HG03175 (cell line): ENCODE data around the gene PP2D1.
A peak's percentile ranks its signal among the peaks of the same experiment; 100 is the strongest.
"Not testable (repeated sequence)": the region's sequence is repeated elsewhere in the genome, so short reads cannot be mapped to it uniquely, and the experiment has no call there.

Experiments
- ATAC-seq: cut with Tn5 transposase; IDR thresholded peaks from one replicate; pipeline ENCODE4 v1.9.1; 2021; ENCODE audit warnings: mild to moderate bottlenecking, moderate library complexity; ENCODE audit not compliant: unreplicated experiment

PP2D1 gene, protein sequence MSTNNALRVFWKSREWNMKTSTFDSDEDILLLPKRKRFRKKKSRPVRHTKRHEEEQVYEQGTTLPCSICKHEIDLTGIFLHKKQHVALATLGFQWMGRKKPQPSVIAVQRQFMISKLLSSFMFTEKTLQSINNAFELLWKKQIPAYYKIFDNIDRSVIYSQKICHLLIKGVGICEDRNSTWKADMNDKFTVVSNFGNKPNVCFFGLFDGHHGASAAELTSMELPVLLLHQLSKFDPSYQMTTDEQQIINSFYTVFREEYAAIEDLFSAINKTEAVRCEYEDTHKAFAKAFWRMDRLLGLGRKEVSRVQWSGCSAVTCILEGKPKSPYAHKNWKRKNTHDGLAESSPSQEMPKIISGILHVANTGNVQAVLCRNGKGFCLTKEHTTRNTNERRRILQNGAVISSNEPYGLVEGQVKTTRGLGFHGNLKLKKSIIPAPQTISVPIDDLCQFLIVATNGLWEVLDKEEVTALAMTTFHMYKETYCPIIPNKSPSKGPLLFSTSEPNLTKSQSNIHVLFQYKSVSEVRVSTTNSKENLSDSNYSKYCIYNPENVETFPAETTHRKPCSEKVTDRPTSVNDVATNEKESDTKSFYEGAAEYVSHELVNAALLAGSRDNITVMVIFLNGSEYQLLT

DNA sequence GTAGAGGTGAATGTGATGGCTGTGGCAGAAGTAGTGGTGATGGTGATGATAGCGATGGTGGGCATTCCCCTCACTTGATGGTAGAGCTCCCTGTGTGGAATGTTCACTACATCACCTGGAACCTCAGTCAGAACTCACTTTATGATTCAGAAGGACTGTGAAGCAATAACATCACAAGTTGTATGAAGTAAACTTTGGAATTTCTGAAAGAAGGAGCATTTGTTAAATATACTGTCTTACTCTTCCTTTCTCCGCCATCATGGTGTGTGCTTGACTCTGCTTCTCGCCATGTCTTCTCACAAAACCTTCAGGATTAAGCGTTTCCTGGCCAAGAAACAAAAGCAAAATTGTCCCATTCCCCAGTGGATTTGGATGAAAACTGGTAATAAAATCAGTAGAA, at the start of gene PP2D1:
PP2D1 (minus strand) TSS at position 101 of the 400 bp plus-strand sequence. CDS start 192 bp downstream, outside the sequence.
- ATAC-seq, result no peak

DNA sequence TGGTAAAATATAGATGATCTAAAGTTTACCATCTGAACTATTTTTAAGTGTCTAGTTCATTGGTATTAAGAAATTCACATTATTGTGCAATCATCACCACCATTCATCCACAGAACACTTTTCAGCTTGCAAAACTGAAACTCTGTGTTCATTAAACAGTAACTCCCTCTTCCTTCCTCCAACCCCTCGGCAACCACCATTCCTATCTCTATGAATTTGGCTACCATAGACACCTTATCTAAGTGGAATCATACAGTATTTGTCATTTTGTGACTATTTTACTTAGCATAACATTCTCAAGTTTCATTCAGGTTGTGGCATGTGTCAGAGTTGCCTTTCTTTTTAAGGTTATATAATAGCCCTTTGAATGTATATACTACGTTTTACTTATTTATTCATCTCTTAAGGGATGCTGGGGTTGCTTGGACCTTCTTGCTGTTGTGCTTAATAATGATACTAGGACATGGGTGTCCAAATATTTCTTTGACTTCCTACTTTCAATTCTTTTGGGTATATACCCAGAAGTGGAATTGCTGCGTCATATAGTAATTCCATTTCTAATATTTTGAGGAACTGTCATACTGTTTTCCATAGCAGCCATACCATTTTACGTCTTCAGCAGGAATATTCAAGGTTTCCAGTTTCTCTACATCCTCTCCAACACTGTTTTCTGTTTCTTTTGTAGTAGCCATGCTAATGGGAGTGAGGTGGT, 49.1 kb upstream of the PP2D1 start:
- peak; percentile 82 for ATAC-seq

DNA sequence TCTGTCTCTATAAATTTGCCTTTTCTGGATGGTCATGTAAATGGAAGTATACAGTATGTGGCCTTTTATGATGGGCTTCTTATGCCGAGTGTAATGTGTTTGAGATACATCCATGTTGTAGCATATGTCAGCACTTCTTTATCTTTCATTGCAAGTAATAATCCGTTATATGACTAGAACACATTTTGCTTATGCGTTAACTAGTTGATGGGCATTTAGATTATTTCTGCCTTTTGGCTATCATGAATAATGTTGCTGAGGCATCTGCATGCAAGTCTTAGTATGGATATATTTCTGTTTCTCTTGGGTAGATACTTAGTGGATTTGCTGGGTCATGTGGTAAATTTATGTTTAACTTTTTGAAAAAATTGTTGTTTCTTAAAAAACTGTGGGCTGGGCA, 47.9 kb upstream of the PP2D1 start:
- ATAC-seq, result no peak

DNA sequence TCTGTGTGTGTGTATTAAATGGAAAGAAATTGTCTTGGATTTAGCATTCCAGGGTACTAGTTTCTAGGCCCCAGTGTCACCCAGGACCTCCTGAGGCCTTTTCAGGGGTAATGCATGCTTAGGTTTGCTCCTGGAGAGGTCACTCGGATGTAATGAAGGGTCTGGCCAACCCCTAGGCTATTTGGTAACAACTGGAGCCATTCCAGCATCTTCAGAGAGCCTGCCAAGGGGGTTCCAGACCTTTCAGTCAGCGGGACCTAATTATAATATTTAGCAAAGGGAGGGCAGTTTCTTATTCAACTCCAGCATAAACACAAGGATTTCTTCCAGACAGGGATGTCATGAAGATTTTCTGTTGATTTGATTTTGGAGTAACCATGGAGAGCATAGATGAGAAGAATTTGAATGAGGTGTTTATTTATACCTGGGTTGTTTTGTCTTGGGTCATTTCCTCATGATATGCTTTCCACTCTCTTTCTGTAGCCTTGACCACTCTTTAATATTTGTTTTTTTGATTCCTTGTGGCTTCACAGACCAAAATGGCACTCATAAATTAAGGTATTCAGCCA, 45.6 kb upstream of the PP2D1 start:
- ATAC-seq, result no peak

DNA sequence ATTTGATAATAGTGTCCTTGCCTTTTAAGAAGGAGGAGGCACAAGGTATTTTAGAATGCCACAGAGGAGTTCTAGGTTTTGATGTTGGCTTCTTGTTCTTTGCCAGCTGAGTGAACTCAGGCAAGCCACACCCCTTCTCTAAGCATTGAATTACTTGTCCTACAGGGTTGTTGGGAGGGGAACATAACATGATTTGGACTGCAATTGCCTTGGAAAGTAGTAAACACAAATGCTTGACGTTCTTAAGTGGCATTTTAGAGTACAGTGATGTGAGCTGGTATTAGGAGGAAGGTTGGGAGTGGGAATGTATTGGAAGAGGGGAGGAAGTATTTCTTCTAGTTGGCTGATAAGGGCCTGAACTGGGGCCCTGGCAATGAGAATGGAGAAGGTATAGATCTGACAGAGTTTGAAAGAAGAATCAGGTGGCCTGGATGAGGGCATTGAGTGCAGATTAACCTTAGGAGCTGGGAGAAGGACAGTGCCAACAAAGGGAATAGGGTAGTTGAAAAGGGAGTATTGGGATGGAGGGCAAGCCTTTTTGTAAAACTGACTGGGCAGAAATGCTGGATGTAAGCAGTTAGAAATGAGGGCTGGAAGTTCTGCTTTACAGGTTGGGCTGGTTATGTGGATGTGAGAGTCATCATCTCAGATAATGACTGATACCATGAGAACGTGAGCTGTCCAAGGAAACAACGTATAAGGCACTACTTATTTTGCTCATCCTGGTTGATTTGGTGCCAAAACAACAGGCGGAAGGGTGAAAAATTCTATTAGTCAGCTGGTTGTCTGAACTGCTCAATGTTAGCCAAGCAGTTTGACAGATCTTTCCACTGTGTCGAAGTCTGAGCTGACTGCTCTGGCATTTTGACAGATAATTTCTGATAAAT, 44.9 kb upstream of the PP2D1 start:
- peak; percentile 37 for ATAC-seq

DNA sequence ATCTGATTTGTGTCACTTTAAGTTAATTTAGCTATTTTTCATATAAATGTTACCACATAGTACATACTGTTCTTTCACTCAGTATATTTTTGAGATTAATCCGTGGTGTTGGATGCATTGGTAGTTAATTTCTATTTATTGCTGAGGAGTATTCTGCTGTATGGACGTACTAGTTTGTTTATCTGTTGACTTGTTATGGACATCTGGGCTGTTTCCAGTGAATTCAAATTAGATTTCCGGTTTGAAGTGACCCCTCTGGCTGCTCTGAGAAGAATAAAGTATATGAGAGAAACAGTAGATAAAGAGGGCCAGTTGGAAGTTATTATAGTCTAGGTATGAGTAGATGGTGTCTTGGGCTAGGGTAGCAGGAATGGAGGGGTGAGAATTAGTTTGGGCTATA, 43.8 kb upstream of the PP2D1 start:
- no peak for ATAC-seq

DNA sequence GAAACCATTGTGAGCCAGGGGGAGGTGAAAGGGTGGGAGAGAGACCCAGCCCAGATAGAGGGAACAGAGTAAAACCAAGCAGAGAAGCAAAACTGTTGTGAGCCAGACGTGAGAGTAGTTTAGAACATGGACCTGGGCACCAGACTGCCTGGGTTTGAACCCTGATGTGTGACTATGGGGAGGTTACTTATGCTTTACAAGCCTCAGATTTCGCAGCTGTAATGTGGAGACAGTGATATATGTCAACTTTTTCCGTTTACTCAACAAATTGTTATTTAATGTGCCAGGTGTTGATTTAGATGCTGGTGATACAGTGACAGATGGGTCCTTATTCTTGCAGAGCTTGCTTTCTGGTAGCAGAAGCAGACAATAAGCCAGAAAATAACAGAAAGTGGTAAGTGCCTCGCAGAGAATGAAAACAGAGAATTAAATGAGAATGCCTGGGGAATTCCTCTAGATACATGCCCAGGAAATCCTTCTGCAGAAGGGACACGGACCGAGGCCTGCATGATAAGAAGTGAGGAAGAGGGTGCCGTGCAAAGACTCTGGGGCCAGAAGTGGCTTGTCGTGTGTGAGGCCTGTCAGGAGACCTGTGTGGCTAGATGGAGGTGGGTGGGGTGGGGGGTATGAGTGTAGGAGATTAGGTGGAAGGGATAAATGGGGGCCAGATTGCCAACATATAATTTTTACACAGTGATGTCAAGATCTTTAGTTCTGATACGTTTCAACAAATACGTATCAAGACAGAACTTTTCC, 43.1 kb upstream of the PP2D1 start:
- ATAC-seq, result peak; percentile 8

DNA sequence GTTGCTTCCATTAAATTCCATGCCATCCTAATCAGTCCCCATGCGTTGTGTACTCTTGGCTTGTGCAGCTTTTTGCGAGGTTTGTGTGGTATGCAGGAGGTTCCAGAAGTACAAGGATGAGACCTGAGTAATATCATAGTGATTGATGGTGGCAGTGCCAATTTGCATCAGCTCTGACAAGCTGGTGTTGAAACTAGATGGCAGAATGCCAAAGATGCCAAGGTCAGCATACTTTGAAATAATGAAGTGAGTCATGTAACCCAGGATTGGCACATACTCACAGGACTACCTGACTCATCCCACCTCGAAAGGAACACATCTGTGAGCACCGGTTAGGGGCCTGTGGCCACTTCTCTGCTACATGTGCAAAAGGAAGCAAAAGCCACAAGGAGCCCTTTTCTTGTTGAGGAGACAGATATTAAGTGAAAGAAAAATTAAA, 42.5 kb upstream of the PP2D1 start:
- peak; percentile 87 for ATAC-seq

DNA sequence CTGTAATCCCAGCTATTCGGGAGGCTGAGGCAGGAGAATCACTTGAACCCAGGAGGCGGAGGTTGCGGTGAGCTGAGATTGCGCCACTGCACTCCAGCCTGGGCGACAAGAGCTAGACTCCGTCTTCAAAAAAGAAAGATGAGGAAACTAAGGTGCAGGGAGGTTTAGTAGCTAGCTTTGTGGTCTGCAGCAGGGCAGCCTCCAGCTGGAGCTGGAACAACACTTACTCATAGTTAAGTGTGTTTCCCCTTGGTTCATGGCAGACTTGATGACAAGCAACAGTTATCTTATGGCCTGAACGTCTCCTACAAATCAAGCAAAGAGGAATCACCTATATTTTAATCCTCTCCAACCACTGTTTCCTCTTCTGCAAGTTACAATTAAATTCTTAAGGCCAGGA, 40.8 kb upstream of the PP2D1 start:
- ATAC-seq, result no peak

DNA sequence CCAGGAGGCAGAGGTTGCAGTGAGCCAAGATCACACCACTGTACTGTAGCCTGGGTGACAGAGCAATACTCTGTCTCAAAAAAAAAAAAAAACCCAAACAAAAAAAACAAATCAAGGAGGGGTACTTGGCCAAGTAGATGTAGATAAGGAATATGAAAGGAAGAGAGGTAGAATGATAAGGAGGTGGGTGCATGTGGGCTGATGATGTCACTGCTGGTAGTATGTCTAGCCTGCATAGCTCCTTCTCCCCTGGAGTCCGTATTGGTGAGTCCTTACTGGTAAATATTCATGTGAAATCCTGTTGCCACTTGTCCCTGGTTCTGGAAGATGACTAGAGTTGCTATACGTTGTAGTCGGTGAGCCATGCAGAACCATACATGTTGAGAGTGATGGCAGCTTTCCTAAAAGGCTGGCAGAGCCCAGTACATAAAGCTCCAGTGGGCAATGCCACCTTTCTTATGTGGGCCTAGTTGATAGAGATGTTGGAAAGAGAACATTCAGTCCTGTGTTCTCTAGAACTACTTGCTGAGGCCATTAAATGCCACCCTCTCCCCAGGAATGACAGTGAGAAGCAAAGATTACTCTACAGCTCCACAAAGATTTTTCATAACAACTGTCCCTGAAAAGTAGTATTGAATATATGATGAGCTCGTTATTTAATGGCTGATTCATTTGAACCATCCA, 39.2 kb upstream of the PP2D1 start:
- ATAC-seq, result no peak

DNA sequence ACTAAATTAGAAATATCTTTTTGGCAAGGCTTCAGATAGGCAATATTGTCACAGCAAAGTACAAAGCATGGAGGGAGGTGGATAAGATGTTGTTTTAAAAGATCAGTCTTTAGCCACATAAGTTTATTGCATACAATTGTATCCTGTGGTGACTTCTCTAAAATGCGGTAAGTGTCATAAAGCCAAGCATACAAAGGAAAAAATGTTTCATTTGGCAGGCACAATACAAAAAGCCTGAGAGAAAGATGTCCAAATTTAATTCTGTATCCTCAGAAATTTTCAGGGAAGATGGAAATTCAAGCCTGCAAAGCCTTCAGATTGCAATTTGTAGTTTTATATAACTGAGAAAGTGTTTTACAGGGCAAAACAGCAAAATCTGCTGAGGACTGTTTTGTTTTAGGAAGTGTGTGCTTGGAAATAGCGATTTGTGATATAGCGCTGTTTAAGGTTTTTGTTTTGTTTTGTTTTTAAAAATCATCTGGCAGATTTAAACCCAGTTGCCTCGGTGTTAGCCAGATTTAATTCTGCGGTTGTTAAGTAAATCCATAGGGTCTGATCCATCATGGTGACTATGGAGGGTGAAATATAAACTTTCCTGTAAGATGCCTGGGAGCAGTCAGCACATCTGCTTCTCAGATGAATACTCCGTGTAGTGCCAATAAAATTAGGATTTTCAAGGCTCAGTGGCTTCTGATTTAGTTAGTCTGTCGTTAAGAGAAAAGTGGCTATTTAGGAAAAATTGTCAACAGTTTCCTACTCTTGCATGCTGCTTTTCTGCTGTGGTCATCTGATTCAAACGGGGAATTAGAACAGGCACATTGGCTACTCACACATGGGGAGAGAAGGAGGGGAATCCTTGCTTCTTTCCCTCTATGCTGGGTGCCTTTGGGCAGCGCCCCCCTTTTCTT, 36.2 kb upstream of the PP2D1 start:
- ATAC-seq, result no peak

DNA sequence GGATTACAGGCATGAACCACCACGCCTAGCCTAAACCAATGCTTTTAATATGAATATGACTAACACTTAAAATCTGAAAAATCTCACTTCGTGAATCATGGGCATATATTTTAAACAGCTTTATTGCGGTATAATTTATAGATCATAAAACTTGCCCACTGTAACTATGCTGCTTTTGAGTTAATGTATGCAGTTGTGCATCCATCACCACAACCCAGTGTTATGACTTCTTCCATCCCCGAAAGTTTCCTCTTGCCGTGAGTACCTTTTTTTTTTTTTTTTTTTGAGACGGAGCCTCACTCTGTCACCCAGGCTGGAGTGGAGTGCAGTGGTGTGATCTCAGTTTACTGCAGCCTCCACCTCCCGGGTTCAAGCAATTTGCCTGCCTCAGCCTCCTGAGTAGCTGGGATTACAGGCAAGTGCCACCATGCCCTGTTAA, 35.3 kb upstream of the PP2D1 start:
- ATAC-seq, result no peak

DNA sequence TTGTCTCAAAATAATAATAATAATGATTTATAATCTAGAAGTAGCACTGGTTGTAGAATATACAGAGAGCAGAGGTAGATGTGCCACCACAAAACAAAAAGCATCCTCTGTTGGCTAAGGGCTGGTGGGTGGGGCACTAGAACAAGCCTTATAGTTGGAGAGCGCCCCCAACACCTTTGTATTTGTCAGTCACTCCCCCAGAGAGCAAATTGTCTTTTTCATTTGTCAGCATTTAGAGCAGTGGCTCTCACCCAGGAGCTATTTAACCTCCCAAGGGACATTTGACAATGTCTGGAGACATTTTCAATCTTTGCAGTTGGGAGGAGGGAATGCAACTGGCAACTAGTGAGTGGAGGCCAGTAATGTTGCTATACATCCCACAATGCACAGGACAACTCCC, 34.5 kb upstream of the PP2D1 start:
- no peak for ATAC-seq

DNA sequence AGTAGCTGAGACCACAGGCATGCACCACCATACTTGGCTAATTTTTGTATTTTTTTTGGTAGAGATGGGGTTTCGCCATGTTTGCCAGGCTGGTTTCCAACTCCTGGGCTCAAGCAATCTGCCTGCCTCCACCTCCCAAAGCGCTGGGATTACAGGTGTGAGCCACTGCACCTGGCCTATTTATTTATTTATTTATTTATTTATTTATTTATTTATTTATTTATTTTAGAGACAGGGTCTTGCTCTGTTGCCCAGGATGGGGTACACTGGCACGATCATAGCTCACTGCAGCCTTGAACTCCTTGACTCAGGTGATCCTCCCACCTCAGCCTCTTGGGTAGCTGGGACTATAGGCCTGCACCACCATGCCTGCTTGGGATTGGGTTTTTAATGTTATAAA, 33.1 kb upstream of the PP2D1 start:
- not testable (repeated sequence) for ATAC-seq

DNA sequence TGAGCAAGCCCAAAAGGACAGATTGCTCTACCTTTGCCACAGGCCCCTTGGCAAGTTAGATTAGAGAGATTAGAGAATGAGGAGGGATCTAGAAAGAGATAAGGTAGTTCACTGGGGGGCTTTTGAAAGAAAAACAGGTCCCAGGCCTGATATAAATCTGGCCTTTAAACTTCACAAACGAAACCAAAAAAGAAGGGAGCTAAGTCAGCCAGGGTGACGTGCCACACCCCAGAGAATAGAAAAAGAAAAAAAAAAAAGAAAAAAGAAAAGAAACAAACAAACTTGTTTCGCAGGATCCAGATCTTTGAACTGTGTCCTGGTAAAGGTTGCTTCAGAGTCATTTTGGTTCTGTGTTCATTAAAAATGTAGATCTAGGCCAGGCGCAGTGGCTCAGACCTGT, 31.8 kb upstream of the PP2D1 start:
- no peak for ATAC-seq

DNA sequence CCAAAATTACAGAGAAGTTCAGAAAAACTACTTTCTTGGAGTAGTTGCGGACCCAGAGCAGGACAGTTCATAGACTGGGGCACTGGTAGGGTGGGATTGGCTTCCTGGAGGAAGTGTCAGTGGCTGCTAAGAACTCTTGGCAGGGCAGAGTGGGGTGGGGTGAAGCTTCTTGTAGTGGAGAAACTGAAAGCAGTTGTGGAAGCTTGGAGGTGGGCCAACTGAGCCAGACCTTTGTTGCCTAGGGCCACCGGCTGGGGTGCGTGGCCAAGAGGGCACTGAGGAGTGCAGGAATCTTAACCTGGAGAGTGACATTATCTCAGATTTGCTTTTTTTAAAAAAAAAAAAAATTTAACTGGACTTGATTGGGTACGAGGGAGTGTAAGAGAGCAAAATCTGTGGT, 31.3 kb upstream of the PP2D1 start:
- peak; percentile 25 for ATAC-seq

DNA sequence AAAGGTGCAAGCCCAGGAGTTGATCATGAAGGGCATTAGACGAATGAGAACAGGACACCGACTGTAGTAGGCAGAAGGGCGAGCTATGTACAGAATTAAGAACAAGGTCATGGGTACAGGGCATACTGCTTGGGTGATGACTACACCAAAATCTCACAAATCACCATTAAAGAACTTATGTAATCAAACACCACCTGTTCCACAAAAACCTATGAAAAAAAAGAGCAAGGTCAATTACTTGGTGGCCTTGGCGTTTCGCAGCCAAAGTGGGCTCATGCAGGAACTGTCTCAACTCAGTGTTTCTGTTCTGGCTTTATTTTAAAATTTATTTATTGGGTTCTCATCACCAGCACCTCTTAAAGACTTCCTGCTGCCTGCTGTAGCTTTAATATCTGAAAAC, 30.3 kb upstream of the PP2D1 start:
- no peak for ATAC-seq

DNA sequence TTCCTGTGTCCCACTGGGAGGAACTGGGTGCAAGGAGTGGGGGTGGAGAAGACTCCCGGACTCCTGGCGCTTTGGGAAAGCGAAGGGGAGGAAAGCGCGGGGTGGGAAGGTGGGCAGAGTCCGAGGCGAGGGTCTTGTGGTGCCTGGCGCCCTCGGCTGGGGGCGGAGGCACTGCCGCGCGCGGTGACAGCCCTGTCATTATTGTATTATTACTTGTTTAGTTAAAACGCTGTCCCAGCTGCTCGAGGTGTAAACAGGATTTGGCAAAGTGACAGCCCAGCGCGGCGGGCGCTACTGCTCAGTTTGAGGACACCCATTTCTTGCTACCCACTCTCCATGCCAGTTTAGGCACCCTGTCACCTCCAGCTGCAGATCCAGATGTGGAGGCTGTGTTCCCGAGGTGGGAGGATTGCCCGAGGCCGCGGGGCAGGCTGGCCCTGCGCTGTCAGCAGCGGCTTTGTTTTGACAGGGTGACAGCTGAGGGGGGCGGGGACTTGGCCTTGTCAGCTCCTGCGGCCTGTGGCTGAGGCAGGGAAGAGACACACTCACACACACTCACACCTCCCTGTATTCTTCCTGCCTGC, 29.2 kb upstream of the PP2D1 start:
- peak; percentile 40 for ATAC-seq
